Testis (tissue), 2 donors: ENCODE results near the gene MYOZ3.

Experiments used
- POLR2A ChIP-seq: fragments of 450-650 bp; IDR thresholded peaks from one replicate; pipeline ENCODE4 v1.6.1; 2017; ENCODE audit warnings: antibody characterized with exemption, mild to moderate bottlenecking, moderate library complexity
- TF ChIP-seq, protein P1 (sequence below), 3 experiments: fragments of 450-650 bp in 2 of 3; fragments of 200-600 bp in 1 of 3; sonication (generic) in 1 of 3; IDR thresholded peaks; one replicate each; pipeline ENCODE4 v1.5.1; 2016 to 2019; ENCODE audit warnings: antibody characterized with exemption in 3 of 3, mild to moderate bottlenecking in 2 of 3, moderate library complexity in 1 of 3

- no peak for TF ChIP-seq POLR2A
- TF ChIP-seq, protein P1, sequence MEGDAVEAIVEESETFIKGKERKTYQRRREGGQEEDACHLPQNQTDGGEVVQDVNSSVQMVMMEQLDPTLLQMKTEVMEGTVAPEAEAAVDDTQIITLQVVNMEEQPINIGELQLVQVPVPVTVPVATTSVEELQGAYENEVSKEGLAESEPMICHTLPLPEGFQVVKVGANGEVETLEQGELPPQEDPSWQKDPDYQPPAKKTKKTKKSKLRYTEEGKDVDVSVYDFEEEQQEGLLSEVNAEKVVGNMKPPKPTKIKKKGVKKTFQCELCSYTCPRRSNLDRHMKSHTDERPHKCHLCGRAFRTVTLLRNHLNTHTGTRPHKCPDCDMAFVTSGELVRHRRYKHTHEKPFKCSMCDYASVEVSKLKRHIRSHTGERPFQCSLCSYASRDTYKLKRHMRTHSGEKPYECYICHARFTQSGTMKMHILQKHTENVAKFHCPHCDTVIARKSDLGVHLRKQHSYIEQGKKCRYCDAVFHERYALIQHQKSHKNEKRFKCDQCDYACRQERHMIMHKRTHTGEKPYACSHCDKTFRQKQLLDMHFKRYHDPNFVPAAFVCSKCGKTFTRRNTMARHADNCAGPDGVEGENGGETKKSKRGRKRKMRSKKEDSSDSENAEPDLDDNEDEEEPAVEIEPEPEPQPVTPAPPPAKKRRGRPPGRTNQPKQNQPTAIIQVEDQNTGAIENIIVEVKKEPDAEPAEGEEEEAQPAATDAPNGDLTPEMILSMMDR (IDR thresholded peaks at IDR 0.05), result no peak
Measured at GRCh38 chr5:150655221-150655620, 5.8 kb upstream of the MYOZ3 start.
